ENCODE results near the gene B4GAT1. TPM values are rescaled to one million over a fixed set of nuclear protein-coding genes. Genes with fewer than 3 reads are reported as not detected.

The B4GAT1 gene
- total and polyA plus RNA-seq, 2 donors (not counting 1 experiment from before 2014, with no cell fraction given), result 1.4 to 5.2 TPM

- H3K4me1 Mint-ChIP-seq, result peaks cover 3% of the 10 kb centered on the region
- Histone ChIP-seq H4K20me1 (ENCODE audit: control insufficient read depth, insufficient read depth, low read length, poor library complexity, severe bottlenecking) (no peaks in the 10 kb centered on the region), H3K79me2 (ENCODE audit: control insufficient read depth, insufficient read depth, low read length) (no peaks in the 10 kb centered on the region), H3K4me3 (ENCODE audit: control extremely low read depth in 1 of 5, extremely low read depth in 1 of 5, insufficient read depth in 1 of 5, low read depth in 2 of 5, low read length in 4 of 5) (no peak overlapping the region), H3K4me1 (ENCODE audit: control insufficient read depth in 2 of 2, insufficient read depth in 2 of 2, low read length in 2 of 2) (peaks cover 4 to 7% of the 10 kb centered on the region in 2 donors), H3K9ac (ENCODE audit: low read length) (no peak overlapping the region), H2AFZ (ENCODE audit: insufficient read depth, low read depth, low read length, poor library complexity, severe bottlenecking) (no peak overlapping the region), H3K27ac (ENCODE audit: low read length in 2 of 2) (no peak overlapping the region), H3K4me2 (replicated peaks; ENCODE audit: low read depth, low read length, poor library complexity, severe bottlenecking) (no peak overlapping the region), H3K27me3 (replicated peaks in 1 of 4; ENCODE audit: control extremely low read depth in 1 of 4, control insufficient read depth in 3 of 4, insufficient read depth in 4 of 4, low read length in 3 of 4) (no peaks in the 10 kb centered on the region), H3K36me3 (replicated peaks in 1 of 2; ENCODE audit: control extremely low read depth in 1 of 2, control insufficient read depth in 1 of 2, extremely low read depth in 1 of 2, insufficient read depth in 2 of 2, low read length in 1 of 2) (no peaks in the 10 kb centered on the region), H3K9me3 (ENCODE audit: control extremely low read depth in 1 of 3, control insufficient read depth in 2 of 3, insufficient read depth in 1 of 3, low read length in 2 of 3) (peaks cover 0 to 10% (median 0%) of the 10 kb centered on the region in 3 donors)
- DNase-seq (no peak), ATAC-seq (ENCODE audit: low read depth) (no peak)
- no peaks in the 10 kb centered on the region for H3K27me3 Mint-ChIP-seq
- H3K9me3 Mint-ChIP-seq (ENCODE audit: insufficient read depth), result no peaks in the 10 kb centered on the region
- CTCF ChIA-PET, result interaction anchor here (0.6 to 1.6 kb wide), 5 partner anchors 10 to 85 kb away, joined by 3 to 6 read pairs (median 3); no protein-coding TSS in a partner anchor
- H3K27ac Mint-ChIP-seq, result no peak overlapping the region
- intact Hi-C loops (cut with micrococcal nuclease), result no loop called here
- TF ChIP-seq CTCF (IDR thresholded peaks at IDR 0.05), result no peak
- TF ChIP-seq EZH2 (IDR thresholded peaks at IDR 0.05; ENCODE audit: borderline replicate concordance, insufficient read depth, low read depth, low read length, poor library complexity, severe bottlenecking), result no peak
- WGBS (ENCODE audit: insufficient coverage), result 100% methylated on average over 4 of the region's 8 CpGs
- H3K4me3 Mint-ChIP-seq, result no peak overlapping the region
- POLR2A ChIA-PET, result interaction anchor here (0.6 kb wide), 1 partner anchor 542 kb away, joined by 4 read pairs; no protein-coding TSS in a partner anchor
Measured at GRCh38 chr11:66366844-66367477, 19.5 kb upstream of the B4GAT1 start.
